GM23338 (cell line): ENCODE results near the gene BRI3. TPM values are rescaled to one million over a fixed set of nuclear protein-coding genes. Genes with fewer than 3 reads are reported as not detected.

Experiments
- ATAC-seq: fragments of 200-7000 bp; cut with Tn5 transposase; 3 replicates; pipeline ENCODE4 v1.9.1; 2020
- DNase-seq: peaks from one replicate; pipeline ENCODE4 v3.0.0-alpha.2; 2015; ENCODE audit warnings: low spot score
- H2AFZ ChIP-seq: fragments of 200-600 bp; sonication (generic); 2 replicates; pipeline ENCODE4 v1.8.0; 2016; ENCODE audit warnings: antibody characterized with exemption, mild to moderate bottlenecking, moderate library complexity
- H3F3A ChIP-seq: fragments of 200-600 bp; sonication (generic); replicated peaks from 2 replicates; pipeline ENCODE4 v1.8.0; 2017; ENCODE audit warnings: antibody characterized with exemption, mixed run types, low read depth
- H3K27ac ChIP-seq: fragments of 200-600 bp; sonication (generic); 2 replicates; pipeline ENCODE4 v1.6.1; 2016; ENCODE audit warnings: low read depth
- H3K27me3 ChIP-seq: fragments of 200-600 bp; sonication (generic); 2 replicates; pipeline ENCODE4 v1.8.0; 2016; ENCODE audit warnings: mild to moderate bottlenecking, mixed run types, moderate library complexity; ENCODE audit not compliant: insufficient read depth
- H3K36me3 ChIP-seq: fragments of 200-600 bp; sonication (generic); 2 replicates; pipeline ENCODE4 v1.8.0; 2016; ENCODE audit warnings: mild to moderate bottlenecking; ENCODE audit not compliant: insufficient read depth
- H3K4me1 ChIP-seq: fragments of 200-600 bp; sonication (generic); 2 replicates; pipeline ENCODE4 v1.8.0; 2016; ENCODE audit warnings: mild to moderate bottlenecking, moderate library complexity; ENCODE audit not compliant: insufficient read depth
- H3K4me2 ChIP-seq: fragments of 200-600 bp; sonication (generic); 2 replicates; pipeline ENCODE4 v1.7.1; 2017; ENCODE audit warnings: mixed run types
- H3K4me3 ChIP-seq: fragments of 200-600 bp; sonication (generic); 2 replicates; pipeline ENCODE4 v1.6.1; 2016; ENCODE audit warnings: mixed run types
- H3K79me2 ChIP-seq: fragments of 200-600 bp; sonication (generic); replicated peaks from 2 replicates; pipeline ENCODE4 v1.8.0; 2017; ENCODE audit warnings: mild to moderate bottlenecking; ENCODE audit not compliant: insufficient read depth
- H3K9me2 ChIP-seq: fragments of 200-600 bp; sonication (generic); 2 replicates; pipeline ENCODE4 v1.8.0; 2017; ENCODE audit not compliant: insufficient read depth
- H4K20me1 ChIP-seq: fragments of 200-600 bp; sonication (generic); replicated peaks from 2 replicates; pipeline ENCODE4 v1.8.0; 2017; ENCODE audit warnings: mild to moderate bottlenecking; ENCODE audit not compliant: insufficient read depth
- H3K27ac Mint-ChIP-seq: 2 replicates; pipeline ENCODE4 v1.8.0; 2020; ENCODE audit warnings: inconsistent platforms, mild to moderate bottlenecking, moderate library complexity, mixed read lengths
- H3K27me3 Mint-ChIP-seq: 3 replicates; pipeline ENCODE4 v1.8.0; 2022; ENCODE audit warnings: low read depth, mild to moderate bottlenecking, moderate library complexity, mixed read lengths, inconsistent platforms; ENCODE audit not compliant: insufficient read depth, poor library complexity
- H3K36me3 Mint-ChIP-seq: 3 replicates; pipeline ENCODE4 v1.8.0; 2021; ENCODE audit warnings: low read depth, mild to moderate bottlenecking, inconsistent platforms, moderate library complexity, mixed read lengths
- H3K4me1 Mint-ChIP-seq: 3 replicates; pipeline ENCODE4 v1.8.0; 2020; ENCODE audit warnings: mild to moderate bottlenecking, inconsistent platforms, mixed read lengths
- H3K4me3 Mint-ChIP-seq: 3 replicates; pipeline ENCODE4 v1.8.0; 2021; ENCODE audit warnings: moderate library complexity, mild to moderate bottlenecking, inconsistent platforms, mixed read lengths
- H3K9me3 Mint-ChIP-seq: 3 replicates; pipeline ENCODE4 v1.8.0; 2020; ENCODE audit warnings: moderate library complexity, mild to moderate bottlenecking, inconsistent platforms, mixed read lengths
- ZNF114 ChIP-seq: fragments of 250-450 bp; sonication (Bioruptor Pico); IDR thresholded peaks from 2 replicates; pipeline ENCODE4 v1.5.0; 2020; ENCODE audit warnings: mild to moderate bottlenecking, moderate library complexity
- ZNF331 ChIP-seq: fragments of 250-450 bp; sonication (Bioruptor Pico); IDR thresholded peaks from 2 replicates; pipeline ENCODE4 v1.5.0; 2020; ENCODE audit warnings: low read depth, mild to moderate bottlenecking, moderate library complexity
- polyA plus RNA-seq: library from polyadenylated mRNA; unstranded; fragments of >200 nt; fragmentation: Nextera tagmentation; extraction: Ambion mirVana; gene quantifications from 2 replicates; pipeline ENCODE4 v1.2.1, GENCODE V29; 2016
- total RNA-seq: library from RNA; depleted of rRNA; stranded (reverse); fragments of >200 nt; shearing (Covaris generic); gene quantifications from 2 replicates; pipeline ENCODE4 v1.2.3, GENCODE V29; 2014
- TF ChIP-seq, protein P1 (sequence below): fragments of 250-450 bp; sonication (Bioruptor Pico); IDR thresholded peaks from 2 replicates; pipeline ENCODE4 v1.5.0; 2020; ENCODE audit warnings: mild to moderate bottlenecking, moderate library complexity

Gene BRI3
- total and polyA plus RNA-seq, 2 experiments from 2014 or later: 21.7 to 66.1 TPM

DNA sequence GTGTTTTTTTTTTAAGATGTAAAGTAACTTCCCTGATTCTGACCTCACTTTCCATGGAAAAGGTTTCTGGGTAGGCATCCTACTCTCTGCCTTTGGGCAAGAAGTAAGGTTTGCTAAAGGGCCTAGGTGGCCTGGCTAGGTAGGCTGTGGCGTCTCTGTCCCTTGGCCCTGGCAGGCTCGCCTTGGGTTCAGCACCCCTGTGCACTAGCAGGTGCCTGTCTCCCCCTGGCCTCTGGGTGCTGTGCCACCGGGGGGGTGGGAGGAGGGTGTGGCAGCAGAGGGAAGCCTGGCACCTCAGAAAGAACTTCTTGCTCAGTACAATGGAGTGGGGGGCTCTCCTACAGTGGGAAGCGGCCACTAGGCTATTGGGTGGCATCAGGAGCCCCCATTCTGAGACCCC is 43.4 kb upstream of the BRI3 start:
- no peaks in the 10 kb centered on the region for H3K36me3 ChIP-seq
- H3K27me3 Mint-ChIP-seq: peaks cover 7% of the 10 kb centered on the region

More for the DNA sequence above, 43.4 kb upstream of the BRI3 start:
- H3K36me3 Mint-ChIP-seq: no peaks in the 10 kb centered on the region; the same call in 2 of the 3 replicates
- no peak overlapping the region for H3K27ac Mint-ChIP-seq
- H3K4me1 ChIP-seq: no peaks in the 10 kb centered on the region
- TF ChIP-seq ZNF114 (CRISPR knock-in tag) (no peak), ZNF331 (CRISPR knock-in tag) (no peak)
- TF ChIP-seq, protein P1, sequence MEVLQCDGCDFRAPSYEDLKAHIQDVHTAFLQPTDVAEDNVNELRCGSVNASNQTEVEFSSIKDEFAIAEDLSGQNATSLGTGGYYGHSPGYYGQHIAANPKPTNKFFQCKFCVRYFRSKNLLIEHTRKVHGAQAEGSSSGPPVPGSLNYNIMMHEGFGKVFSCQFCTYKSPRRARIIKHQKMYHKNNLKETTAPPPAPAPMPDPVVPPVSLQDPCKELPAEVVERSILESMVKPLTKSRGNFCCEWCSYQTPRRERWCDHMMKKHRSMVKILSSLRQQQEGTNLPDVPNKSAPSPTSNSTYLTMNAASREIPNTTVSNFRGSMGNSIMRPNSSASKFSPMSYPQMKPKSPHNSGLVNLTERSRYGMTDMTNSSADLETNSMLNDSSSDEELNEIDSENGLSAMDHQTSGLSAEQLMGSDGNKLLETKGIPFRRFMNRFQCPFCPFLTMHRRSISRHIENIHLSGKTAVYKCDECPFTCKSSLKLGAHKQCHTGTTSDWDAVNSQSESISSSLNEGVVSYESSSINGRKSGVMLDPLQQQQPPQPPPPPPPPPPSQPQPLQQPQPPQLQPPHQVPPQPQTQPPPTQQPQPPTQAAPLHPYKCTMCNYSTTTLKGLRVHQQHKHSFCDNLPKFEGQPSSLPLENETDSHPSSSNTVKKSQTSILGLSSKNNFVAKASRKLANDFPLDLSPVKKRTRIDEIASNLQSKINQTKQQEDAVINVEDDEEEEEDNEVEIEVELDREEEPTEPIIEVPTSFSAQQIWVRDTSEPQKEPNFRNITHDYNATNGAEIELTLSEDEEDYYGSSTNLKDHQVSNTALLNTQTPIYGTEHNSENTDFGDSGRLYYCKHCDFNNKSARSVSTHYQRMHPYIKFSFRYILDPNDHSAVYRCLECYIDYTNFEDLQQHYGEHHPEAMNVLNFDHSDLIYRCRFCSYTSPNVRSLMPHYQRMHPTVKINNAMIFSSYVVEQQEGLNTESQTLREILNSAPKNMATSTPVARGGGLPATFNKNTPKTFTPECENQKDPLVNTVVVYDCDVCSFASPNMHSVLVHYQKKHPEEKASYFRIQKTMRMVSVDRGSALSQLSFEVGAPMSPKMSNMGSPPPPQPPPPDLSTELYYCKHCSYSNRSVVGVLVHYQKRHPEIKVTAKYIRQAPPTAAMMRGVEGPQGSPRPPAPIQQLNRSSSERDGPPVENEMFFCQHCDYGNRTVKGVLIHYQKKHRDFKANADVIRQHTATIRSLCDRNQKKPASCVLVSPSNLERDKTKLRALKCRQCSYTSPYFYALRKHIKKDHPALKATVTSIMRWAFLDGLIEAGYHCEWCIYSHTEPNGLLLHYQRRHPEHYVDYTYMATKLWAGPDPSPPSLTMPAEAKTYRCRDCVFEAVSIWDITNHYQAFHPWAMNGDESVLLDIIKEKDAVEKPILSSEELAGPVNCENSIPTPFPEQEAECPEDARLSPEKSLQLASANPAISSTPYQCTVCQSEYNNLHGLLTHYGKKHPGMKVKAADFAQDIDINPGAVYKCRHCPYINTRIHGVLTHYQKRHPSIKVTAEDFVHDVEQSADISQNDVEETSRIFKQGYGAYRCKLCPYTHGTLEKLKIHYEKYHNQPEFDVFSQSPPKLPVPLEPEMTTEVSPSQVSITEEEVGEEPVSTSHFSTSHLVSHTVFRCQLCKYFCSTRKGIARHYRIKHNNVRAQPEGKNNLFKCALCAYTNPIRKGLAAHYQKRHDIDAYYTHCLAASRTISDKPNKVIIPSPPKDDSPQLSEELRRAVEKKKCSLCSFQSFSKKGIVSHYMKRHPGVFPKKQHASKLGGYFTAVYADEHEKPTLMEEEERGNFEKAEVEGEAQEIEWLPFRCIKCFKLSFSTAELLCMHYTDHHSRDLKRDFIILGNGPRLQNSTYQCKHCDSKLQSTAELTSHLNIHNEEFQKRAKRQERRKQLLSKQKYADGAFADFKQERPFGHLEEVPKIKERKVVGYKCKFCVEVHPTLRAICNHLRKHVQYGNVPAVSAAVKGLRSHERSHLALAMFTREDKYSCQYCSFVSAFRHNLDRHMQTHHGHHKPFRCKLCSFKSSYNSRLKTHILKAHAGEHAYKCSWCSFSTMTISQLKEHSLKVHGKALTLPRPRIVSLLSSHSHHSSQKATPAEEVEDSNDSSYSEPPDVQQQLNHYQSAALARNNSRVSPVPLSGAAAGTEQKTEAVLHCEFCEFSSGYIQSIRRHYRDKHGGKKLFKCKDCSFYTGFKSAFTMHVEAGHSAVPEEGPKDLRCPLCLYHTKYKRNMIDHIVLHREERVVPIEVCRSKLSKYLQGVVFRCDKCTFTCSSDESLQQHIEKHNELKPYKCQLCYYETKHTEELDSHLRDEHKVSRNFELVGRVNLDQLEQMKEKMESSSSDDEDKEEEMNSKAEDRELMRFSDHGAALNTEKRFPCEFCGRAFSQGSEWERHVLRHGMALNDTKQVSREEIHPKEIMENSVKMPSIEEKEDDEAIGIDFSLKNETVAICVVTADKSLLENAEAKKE: no peak
- no peak for DNase-seq
- H2AFZ ChIP-seq: no peak overlapping the region
- no peaks in the 10 kb centered on the region for H3K9me2 ChIP-seq
- no peaks in the 10 kb centered on the region for H3K27me3 ChIP-seq
- no peaks in the 10 kb centered on the region for H3K9me3 Mint-ChIP-seq
- no peak overlapping the region for H3K4me3 ChIP-seq
- no peaks in the 10 kb centered on the region for H3K79me2 ChIP-seq
- no peak overlapping the region for H3K27ac ChIP-seq
- no peak overlapping the region for H3K4me3 Mint-ChIP-seq
- H3K4me1 Mint-ChIP-seq: no peaks in the 10 kb centered on the region
- H4K20me1 ChIP-seq: no peaks in the 10 kb centered on the region
- ATAC-seq: no peak
- H3K4me2 ChIP-seq: no peak overlapping the region
- H3F3A ChIP-seq: no peaks in the 10 kb centered on the region
